K562 (cell line): Measurements from ENCODE around the gene MAST1. TPM values are rescaled to one million over a fixed set of nuclear protein-coding genes. Genes with fewer than 3 reads are reported as not detected.
A peak's percentile ranks its signal among the peaks of the same experiment; 100 is the strongest.

Experiments used
- ASH1L ChIP-seq: fragments of 450-650 bp; IDR thresholded peaks from 2 replicates; pipeline ENCODE4 v1.6.1; 2018; ENCODE audit warnings: borderline replicate concordance, mild to moderate bottlenecking, low read depth; ENCODE audit not compliant: partially characterized antibody
- ATF4 ChIP-seq: fragments of 450-650 bp; formaldehyde crosslinking; IDR thresholded peaks from 2 replicates; pipeline ENCODE4 v1.4.0; 2022; ENCODE audit warnings: mild to moderate bottlenecking, moderate library complexity
- BMI1 ChIP-seq: fragments of 150-350 bp; IDR thresholded peaks from 2 replicates; pipeline ENCODE4 v1.6.1; 2014; ENCODE audit warnings: low read length
- FOXA3 ChIP-seq, 2 experiments: fragments of 450-650 bp in 1 of 2; sonication (generic) in 1 of 2; formaldehyde crosslinking; IDR thresholded peaks in 1 of 2; conservative IDR thresholded peaks in 1 of 2; 2 replicates each; pipeline versions ENCODE4 v1.4.0 to v1.8.0; 2020 to 2022; ENCODE audit warnings: mild to moderate bottlenecking in 2 of 2, missing genetic modification reagents in 1 of 2
- FOXK2 ChIP-seq, 2 experiments: fragments of 450-650 bp; IDR thresholded peaks in 1 of 2; conservative IDR thresholded peaks in 1 of 2; 2 replicates each; pipeline ENCODE4 v1.6.1; 2016; ENCODE audit warnings: low read depth in 2 of 2, mild to moderate bottlenecking in 1 of 2
- GTF2B ChIP-seq: IDR thresholded peaks from 2 replicates; pipeline ENCODE4 v1.6.1; 2011; ENCODE audit not compliant: insufficient read length; ENCODE audit errors: extremely low read depth
- HDAC2 ChIP-seq: fragments of 450-650 bp; IDR thresholded peaks from 2 replicates; pipeline ENCODE4 v1.6.1; 2016; ENCODE audit warnings: mild to moderate bottlenecking
- SMAD1 ChIP-seq: fragments of 150-350 bp; IDR thresholded peaks from 2 replicates; pipeline ENCODE4 v1.6.1; 2014; ENCODE audit warnings: low read length, low read depth; ENCODE audit not compliant: partially characterized antibody
- STAT5A ChIP-seq: IDR thresholded peaks from 2 replicates; pipeline ENCODE4 v1.6.1; 2012; ENCODE audit warnings: low read length, inconsistent platforms, borderline replicate concordance
- TSC22D4 ChIP-seq: fragments of 450-650 bp; IDR thresholded peaks from 2 replicates; pipeline ENCODE4 v1.6.1; 2016; ENCODE audit warnings: missing genetic modification characterization, missing biosample characterization, control low read depth
- ZBTB7A ChIP-seq: IDR thresholded peaks from 2 replicates; pipeline ENCODE4 v1.6.1; 2011; ENCODE audit warnings: low read depth, mild to moderate bottlenecking, low read length, moderate library complexity, borderline replicate concordance; ENCODE audit not compliant: control insufficient read depth
- ZNF124 ChIP-seq: sonication (generic); formaldehyde crosslinking; IDR thresholded peaks from 2 replicates; pipeline ENCODE4 v1.8.1; 2022; ENCODE audit warnings: missing genetic modification reagents
- ZNF175 ChIP-seq: fragments of 200-800 bp; sonication (Bioruptor generic); IDR thresholded peaks from 2 replicates; pipeline ENCODE4 v1.6.1; 2016; ENCODE audit warnings: low read depth, mild to moderate bottlenecking, missing genetic modification characterization, missing compliant biosample characterization
- ZNF217 ChIP-seq: sonication (generic); formaldehyde crosslinking; IDR thresholded peaks from 2 replicates; pipeline ENCODE4 v1.8.0; 2022; ENCODE audit warnings: mild to moderate bottlenecking, missing genetic modification reagents
- ZNF444 ChIP-seq: fragments of 250-450 bp; sonication (Bioruptor Pico); IDR thresholded peaks from 2 replicates; pipeline ENCODE4 v1.4.0; 2020; ENCODE audit warnings: mild to moderate bottlenecking, moderate library complexity
- ZNF639 ChIP-seq, 2 experiments: fragments of 200-800 bp in 1 of 2; sonication (Bioruptor generic) in 1 of 2; sonication (generic) in 1 of 2; formaldehyde crosslinking in 1 of 2; IDR thresholded peaks in 1 of 2; conservative IDR thresholded peaks in 1 of 2; 2 replicates each; pipeline versions ENCODE4 v1.5.0 to v1.6.1; 2016 to 2020; ENCODE audit warnings: missing compliant biosample characterization in 1 of 2, missing genetic modification characterization in 1 of 2, missing genetic modification reagents in 1 of 2
- ZNF766 ChIP-seq: fragments of 200-800 bp; sonication (Bioruptor generic); conservative IDR thresholded peaks from 2 replicates; pipeline ENCODE4 v1.6.1; 2016; ENCODE audit warnings: missing genetic modification characterization, missing compliant biosample characterization
- polyA plus RNA-seq, 8 experiments: library from polyadenylated mRNA; depleted of rRNA in 4 of 8; stranded (reverse) in 5 of 8; unstranded in 3 of 8; fragments of >200 nt; fragmentation: Nextera tagmentation in 2 of 8; fragmentation: Illumina TruSeq in 1 of 8; extraction: Ambion mirVana in 2 of 8; extraction: Trizol in 1 of 8; gene quantifications; 2 replicates each; pipeline versions ENCODE4 v1.2.1 to v1.2.3, GENCODE V29; 2011 to 2014; ENCODE audit warnings: inconsistent platforms in 1 of 8, missing spikeins in 1 of 8
- total RNA-seq, 7 experiments: library from RNA; depleted of rRNA in 6 of 7; stranded (reverse); fragments of >200 nt in 6 of 7; fragmentation: Illumina TruSeq in 2 of 7; extraction: Trizol in 2 of 7; gene quantifications; 2 replicates each; pipeline versions ENCODE4 v1.2.1 to v1.2.3, GENCODE V29; 2011 to 2021; ENCODE audit warnings: low replicate concordance in 1 of 7
- TF ChIP-seq, protein P1 (sequence below): fragments of 450-650 bp; IDR thresholded peaks from 2 replicates; pipeline ENCODE4 v1.7.1; 2018; ENCODE audit warnings: mild to moderate bottlenecking, low read depth; ENCODE audit not compliant: partially characterized antibody
- TF ChIP-seq, protein P2 (sequence below): fragments of 250-450 bp; sonication (Bioruptor Pico); IDR thresholded peaks from 2 replicates; pipeline ENCODE4 v1.8.0; 2021; ENCODE audit warnings: moderate library complexity, mild to moderate bottlenecking, inconsistent platforms

The MAST1 gene
- total and polyA plus RNA-seq, 9 of the 15 experiments (the other 6 are each of a cell fraction or from before 2014, with no cell fraction given), result 0.48 to 10.3 (median 3.9) TPM

- TF ChIP-seq, protein P1, sequence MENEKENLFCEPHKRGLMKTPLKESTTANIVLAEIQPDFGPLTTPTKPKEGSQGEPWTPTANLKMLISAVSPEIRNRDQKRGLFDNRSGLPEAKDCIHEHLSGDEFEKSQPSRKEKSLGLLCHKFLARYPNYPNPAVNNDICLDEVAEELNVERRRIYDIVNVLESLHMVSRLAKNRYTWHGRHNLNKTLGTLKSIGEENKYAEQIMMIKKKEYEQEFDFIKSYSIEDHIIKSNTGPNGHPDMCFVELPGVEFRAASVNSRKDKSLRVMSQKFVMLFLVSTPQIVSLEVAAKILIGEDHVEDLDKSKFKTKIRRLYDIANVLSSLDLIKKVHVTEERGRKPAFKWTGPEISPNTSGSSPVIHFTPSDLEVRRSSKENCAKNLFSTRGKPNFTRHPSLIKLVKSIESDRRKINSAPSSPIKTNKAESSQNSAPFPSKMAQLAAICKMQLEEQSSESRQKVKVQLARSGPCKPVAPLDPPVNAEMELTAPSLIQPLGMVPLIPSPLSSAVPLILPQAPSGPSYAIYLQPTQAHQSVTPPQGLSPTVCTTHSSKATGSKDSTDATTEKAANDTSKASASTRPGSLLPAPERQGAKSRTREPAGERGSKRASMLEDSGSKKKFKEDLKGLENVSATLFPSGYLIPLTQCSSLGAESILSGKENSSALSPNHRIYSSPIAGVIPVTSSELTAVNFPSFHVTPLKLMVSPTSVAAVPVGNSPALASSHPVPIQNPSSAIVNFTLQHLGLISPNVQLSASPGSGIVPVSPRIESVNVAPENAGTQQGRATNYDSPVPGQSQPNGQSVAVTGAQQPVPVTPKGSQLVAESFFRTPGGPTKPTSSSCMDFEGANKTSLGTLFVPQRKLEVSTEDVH, result no peak
- TF ChIP-seq ZNF639 (CRISPR knock-in tag; conservative IDR thresholded peaks at IDR 0.05 in 1 of 2, IDR thresholded peaks at IDR 0.05 in 1 of 2), result peak in 1 of 2 experiments; percentile 20; a peak in 2 of 4 replicates
- 0 out of 2 replicates have a peak, but pooled peaks have one; percentile 30 for TF ChIP-seq ZNF766
- no peak for TF ChIP-seq STAT5A
- no peak for TF ChIP-seq ATF4 (CRISPR knock-in tag)
- TF ChIP-seq SMAD1, result no peak
- no peak for TF ChIP-seq ZNF217 (CRISPR knock-in tag)
- TF ChIP-seq FOXA3 (CRISPR knock-in tag; conservative IDR thresholded peaks at IDR 0.05 in 1 of 2, IDR thresholded peaks at IDR 0.05 in 1 of 2), result no peak
- TF ChIP-seq FOXK2 (conservative IDR thresholded peaks at IDR 0.05 in 1 of 2, IDR thresholded peaks at IDR 0.05 in 1 of 2; ENCODE audit: low read depth in 2 of 2), result peak; percentile 99 to 100
- no peak for TF ChIP-seq TSC22D4 (tag)
- TF ChIP-seq ASH1L, result no peak
- TF ChIP-seq, protein P2, sequence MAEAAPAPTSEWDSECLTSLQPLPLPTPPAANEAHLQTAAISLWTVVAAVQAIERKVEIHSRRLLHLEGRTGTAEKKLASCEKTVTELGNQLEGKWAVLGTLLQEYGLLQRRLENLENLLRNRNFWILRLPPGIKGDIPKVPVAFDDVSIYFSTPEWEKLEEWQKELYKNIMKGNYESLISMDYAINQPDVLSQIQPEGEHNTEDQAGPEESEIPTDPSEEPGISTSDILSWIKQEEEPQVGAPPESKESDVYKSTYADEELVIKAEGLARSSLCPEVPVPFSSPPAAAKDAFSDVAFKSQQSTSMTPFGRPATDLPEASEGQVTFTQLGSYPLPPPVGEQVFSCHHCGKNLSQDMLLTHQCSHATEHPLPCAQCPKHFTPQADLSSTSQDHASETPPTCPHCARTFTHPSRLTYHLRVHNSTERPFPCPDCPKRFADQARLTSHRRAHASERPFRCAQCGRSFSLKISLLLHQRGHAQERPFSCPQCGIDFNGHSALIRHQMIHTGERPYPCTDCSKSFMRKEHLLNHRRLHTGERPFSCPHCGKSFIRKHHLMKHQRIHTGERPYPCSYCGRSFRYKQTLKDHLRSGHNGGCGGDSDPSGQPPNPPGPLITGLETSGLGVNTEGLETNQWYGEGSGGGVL (CRISPR knock-in tag), result no peak
- no peak for TF ChIP-seq ZNF444 (CRISPR knock-in tag)
- TF ChIP-seq ZNF175 (CRISPR knock-in tag), result 0 out of 2 replicates have a peak, but pooled peaks have one; percentile 38
- TF ChIP-seq ZBTB7A, result no peak
- no peak for TF ChIP-seq GTF2B
- peak; percentile 67; the same call in 1 of the 2 replicates for TF ChIP-seq HDAC2
- no peak for TF ChIP-seq BMI1
- TF ChIP-seq ZNF124 (CRISPR knock-in tag), result no peak
These were observed 47.5 kb upstream of the MAST1 start (continued) for GRCh38 chr19:12790628-12791344.
